GM11168 (cell line): Measurements from ENCODE around the gene WDFY2.

Source experiments
- in situ Hi-C: fragments of 300-500 bp; cut with MboI; formaldehyde crosslinking; loops from one replicate; pipeline ENCODE4 v1.12.0; 2022; ENCODE audit warnings: low sequenced_read_pairs; ENCODE audit not compliant: unreplicated experiment

The WDFY2 gene

GRCh38 chr13:51729866-51730553, 145.7 kb downstream of the WDFY2 start:
- in situ Hi-C loops, result no loop called here

GRCh38 chr13:51730927-51731326, 146.7 kb downstream of the WDFY2 start:
- in situ Hi-C loops, result no loop called here

GRCh38 chr13:51731759-51732158, 147.5 kb downstream of the WDFY2 start:
- in situ Hi-C loops, result no loop called here

GRCh38 chr13:51733374-51734298, 149.4 kb downstream of the WDFY2 start:
- in situ Hi-C loops, result no loop called here

- in situ Hi-C loops, result no loop called here
Observed at GRCh38 chr13:51734786-51735185, 150.5 kb downstream of the WDFY2 start.

GRCh38 chr13:51737609-51738008, 153.3 kb downstream of the WDFY2 start:
- in situ Hi-C loops, result no loop called here

- in situ Hi-C loops, result no loop called here
Observed at GRCh38 chr13:51738226-51738905, 154.1 kb downstream of the WDFY2 start.

- in situ Hi-C loops, result no loop called here
Observed at GRCh38 chr13:51739027-51739764, 154.9 kb downstream of the WDFY2 start.

- in situ Hi-C loops, result no loop called here
Observed at GRCh38 chr13:51740698-51741097, 156.4 kb downstream of the WDFY2 start.

- in situ Hi-C loops, result no loop called here
Observed at GRCh38 chr13:51742031-51742430, 157.8 kb downstream of the WDFY2 start.

- in situ Hi-C loops, result no loop called here
Observed at GRCh38 chr13:51742611-51743010, 158.3 kb downstream of the WDFY2 start.

- in situ Hi-C loops, result no loop called here
Observed at GRCh38 chr13:51745243-51745642, 161.0 kb downstream of the WDFY2 start.

- in situ Hi-C loops, result no loop called here
Observed at GRCh38 chr13:51746802-51747201, 162.5 kb downstream of the WDFY2 start.

GRCh38 chr13:51747438-51748434, 163.5 kb downstream of the WDFY2 start:
- in situ Hi-C loops, result no loop called here

GRCh38 chr13:51756651-51757050, 172.4 kb downstream of the WDFY2 start:
- in situ Hi-C loops, result no loop called here

- in situ Hi-C loops, result no loop called here
Observed at GRCh38 chr13:51758691-51759090, 174.4 kb downstream of the WDFY2 start.

GRCh38 chr13:51759240-51759639, 175.0 kb downstream of the WDFY2 start:
- in situ Hi-C loops, result no loop called here

GRCh38 chr13:51760592-51760991, 176.3 kb downstream of the WDFY2 start:
- in situ Hi-C loops, result no loop called here
